ENCODE data around the gene SFXN3. TPM values are rescaled to one million over a fixed set of nuclear protein-coding genes. Genes with fewer than 3 reads are reported as not detected.

The SFXN3 gene
- total and polyA plus RNA-seq, 2 of the 13 experiments (the other 11 are each of a cell fraction or from before 2014, with no cell fraction given): 16.8 to 71.5 TPM

DNA sequence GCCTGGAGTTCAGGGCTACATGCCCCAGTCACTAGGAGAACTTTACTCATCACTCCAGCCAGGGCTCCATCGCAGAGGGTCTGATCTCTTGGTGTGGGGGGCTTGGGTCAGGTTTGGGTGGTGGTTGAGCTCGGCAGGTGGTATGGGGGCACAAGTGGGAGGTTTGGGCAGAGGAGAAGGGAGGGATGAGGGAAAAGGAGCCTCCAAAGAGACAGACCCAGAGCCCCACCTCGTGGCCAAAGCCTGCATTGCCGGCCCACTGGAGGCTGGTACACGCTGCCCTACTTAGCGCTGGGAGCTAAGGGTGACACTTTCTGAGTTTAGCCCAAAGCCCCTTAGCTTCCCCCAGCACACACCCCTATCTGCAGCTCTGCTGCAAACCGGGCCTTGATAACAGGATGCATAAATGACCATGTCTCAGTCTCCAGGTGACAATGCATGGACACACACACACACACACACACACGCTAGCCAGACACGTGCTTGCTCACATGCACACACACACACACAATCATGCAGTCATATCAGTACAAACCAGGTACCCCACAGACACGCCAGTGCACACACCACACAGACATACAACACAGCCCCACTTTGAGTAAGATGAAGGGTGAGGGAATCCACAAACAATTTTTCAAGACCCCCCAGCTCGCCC is 16.7 kb upstream of the SFXN3 start (continued):
- TF ChIP-seq, protein P1, sequence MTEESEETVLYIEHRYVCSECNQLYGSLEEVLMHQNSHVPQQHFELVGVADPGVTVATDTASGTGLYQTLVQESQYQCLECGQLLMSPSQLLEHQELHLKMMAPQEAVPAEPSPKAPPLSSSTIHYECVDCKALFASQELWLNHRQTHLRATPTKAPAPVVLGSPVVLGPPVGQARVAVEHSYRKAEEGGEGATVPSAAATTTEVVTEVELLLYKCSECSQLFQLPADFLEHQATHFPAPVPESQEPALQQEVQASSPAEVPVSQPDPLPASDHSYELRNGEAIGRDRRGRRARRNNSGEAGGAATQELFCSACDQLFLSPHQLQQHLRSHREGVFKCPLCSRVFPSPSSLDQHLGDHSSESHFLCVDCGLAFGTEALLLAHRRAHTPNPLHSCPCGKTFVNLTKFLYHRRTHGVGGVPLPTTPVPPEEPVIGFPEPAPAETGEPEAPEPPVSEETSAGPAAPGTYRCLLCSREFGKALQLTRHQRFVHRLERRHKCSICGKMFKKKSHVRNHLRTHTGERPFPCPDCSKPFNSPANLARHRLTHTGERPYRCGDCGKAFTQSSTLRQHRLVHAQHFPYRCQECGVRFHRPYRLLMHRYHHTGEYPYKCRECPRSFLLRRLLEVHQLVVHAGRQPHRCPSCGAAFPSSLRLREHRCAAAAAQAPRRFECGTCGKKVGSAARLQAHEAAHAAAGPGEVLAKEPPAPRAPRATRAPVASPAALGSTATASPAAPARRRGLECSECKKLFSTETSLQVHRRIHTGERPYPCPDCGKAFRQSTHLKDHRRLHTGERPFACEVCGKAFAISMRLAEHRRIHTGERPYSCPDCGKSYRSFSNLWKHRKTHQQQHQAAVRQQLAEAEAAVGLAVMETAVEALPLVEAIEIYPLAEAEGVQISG (CRISPR knock-in tag; IDR thresholded peaks at IDR 0.05): 0 out of 2 replicates have a peak, but pooled peaks have one; percentile 20
- TF ChIP-seq SSRP1 (CRISPR knock-in tag; IDR thresholded peaks at IDR 0.05): no peak
- no peak for TF ChIP-seq PCBP2 (optimal IDR thresholded peaks at IDR 0.05; ENCODE audit: low read depth, low read length, poor library complexity, severe bottlenecking)
- TF ChIP-seq, protein P2, sequence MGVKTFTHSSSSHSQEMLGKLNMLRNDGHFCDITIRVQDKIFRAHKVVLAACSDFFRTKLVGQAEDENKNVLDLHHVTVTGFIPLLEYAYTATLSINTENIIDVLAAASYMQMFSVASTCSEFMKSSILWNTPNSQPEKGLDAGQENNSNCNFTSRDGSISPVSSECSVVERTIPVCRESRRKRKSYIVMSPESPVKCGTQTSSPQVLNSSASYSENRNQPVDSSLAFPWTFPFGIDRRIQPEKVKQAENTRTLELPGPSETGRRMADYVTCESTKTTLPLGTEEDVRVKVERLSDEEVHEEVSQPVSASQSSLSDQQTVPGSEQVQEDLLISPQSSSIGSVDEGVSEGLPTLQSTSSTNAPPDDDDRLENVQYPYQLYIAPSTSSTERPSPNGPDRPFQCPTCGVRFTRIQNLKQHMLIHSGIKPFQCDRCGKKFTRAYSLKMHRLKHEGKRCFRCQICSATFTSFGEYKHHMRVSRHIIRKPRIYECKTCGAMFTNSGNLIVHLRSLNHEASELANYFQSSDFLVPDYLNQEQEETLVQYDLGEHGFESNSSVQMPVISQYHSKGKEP (CRISPR knock-in tag; IDR thresholded peaks at IDR 0.05): no peak
- peak; percentile 41; the same call in 1 of the 2 replicates for TF ChIP-seq CBX5 (CRISPR knock-in tag; IDR thresholded peaks at IDR 0.05; ENCODE audit: borderline replicate concordance)
- TF ChIP-seq AGO2 (optimal IDR thresholded peaks at IDR 0.05; ENCODE audit: low read depth, low read length): no peak
- TF ChIP-seq, protein P3, sequence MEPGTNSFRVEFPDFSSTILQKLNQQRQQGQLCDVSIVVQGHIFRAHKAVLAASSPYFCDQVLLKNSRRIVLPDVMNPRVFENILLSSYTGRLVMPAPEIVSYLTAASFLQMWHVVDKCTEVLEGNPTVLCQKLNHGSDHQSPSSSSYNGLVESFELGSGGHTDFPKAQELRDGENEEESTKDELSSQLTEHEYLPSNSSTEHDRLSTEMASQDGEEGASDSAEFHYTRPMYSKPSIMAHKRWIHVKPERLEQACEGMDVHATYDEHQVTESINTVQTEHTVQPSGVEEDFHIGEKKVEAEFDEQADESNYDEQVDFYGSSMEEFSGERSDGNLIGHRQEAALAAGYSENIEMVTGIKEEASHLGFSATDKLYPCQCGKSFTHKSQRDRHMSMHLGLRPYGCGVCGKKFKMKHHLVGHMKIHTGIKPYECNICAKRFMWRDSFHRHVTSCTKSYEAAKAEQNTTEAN (CRISPR knock-in tag; conservative IDR thresholded peaks at IDR 0.05): no peak
- no peak for TF ChIP-seq HHEX (CRISPR knock-in tag; IDR thresholded peaks at IDR 0.05)
- TF ChIP-seq CEBPB (IDR thresholded peaks at IDR 0.05; ENCODE audit: borderline replicate concordance, low read depth, low read length): no peak
- TF ChIP-seq, protein P4, sequence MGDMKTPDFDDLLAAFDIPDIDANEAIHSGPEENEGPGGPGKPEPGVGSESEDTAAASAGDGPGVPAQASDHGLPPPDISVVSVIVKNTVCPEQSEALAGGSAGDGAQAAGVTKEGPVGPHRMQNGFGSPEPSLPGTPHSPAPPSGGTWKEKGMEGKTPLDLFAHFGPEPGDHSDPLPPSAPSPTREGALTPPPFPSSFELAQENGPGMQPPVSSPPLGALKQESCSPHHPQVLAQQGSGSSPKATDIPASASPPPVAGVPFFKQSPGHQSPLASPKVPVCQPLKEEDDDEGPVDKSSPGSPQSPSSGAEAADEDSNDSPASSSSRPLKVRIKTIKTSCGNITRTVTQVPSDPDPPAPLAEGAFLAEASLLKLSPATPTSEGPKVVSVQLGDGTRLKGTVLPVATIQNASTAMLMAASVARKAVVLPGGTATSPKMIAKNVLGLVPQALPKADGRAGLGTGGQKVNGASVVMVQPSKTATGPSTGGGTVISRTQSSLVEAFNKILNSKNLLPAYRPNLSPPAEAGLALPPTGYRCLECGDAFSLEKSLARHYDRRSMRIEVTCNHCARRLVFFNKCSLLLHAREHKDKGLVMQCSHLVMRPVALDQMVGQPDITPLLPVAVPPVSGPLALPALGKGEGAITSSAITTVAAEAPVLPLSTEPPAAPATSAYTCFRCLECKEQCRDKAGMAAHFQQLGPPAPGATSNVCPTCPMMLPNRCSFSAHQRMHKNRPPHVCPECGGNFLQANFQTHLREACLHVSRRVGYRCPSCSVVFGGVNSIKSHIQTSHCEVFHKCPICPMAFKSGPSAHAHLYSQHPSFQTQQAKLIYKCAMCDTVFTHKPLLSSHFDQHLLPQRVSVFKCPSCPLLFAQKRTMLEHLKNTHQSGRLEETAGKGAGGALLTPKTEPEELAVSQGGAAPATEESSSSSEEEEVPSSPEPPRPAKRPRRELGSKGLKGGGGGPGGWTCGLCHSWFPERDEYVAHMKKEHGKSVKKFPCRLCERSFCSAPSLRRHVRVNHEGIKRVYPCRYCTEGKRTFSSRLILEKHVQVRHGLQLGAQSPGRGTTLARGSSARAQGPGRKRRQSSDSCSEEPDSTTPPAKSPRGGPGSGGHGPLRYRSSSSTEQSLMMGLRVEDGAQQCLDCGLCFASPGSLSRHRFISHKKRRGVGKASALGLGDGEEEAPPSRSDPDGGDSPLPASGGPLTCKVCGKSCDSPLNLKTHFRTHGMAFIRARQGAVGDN (CRISPR knock-in tag; IDR thresholded peaks at IDR 0.05): peak; percentile 44
- no peak for TF ChIP-seq ZMYM3 (CRISPR knock-in tag; IDR thresholded peaks at IDR 0.05)
- TF ChIP-seq, protein P5, sequence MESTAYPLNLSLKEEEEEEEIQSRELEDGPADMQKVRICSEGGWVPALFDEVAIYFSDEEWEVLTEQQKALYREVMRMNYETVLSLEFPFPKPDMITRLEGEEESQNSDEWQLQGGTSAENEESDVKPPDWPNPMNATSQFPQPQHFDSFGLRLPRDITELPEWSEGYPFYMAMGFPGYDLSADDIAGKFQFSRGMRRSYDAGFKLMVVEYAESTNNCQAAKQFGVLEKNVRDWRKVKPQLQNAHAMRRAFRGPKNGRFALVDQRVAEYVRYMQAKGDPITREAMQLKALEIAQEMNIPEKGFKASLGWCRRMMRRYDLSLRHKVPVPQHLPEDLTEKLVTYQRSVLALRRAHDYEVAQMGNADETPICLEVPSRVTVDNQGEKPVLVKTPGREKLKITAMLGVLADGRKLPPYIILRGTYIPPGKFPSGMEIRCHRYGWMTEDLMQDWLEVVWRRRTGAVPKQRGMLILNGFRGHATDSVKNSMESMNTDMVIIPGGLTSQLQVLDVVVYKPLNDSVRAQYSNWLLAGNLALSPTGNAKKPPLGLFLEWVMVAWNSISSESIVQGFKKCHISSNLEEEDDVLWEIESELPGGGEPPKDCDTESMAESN (CRISPR knock-in tag; conservative IDR thresholded peaks at IDR 0.05): no peak
- TF ChIP-seq, protein P6, sequence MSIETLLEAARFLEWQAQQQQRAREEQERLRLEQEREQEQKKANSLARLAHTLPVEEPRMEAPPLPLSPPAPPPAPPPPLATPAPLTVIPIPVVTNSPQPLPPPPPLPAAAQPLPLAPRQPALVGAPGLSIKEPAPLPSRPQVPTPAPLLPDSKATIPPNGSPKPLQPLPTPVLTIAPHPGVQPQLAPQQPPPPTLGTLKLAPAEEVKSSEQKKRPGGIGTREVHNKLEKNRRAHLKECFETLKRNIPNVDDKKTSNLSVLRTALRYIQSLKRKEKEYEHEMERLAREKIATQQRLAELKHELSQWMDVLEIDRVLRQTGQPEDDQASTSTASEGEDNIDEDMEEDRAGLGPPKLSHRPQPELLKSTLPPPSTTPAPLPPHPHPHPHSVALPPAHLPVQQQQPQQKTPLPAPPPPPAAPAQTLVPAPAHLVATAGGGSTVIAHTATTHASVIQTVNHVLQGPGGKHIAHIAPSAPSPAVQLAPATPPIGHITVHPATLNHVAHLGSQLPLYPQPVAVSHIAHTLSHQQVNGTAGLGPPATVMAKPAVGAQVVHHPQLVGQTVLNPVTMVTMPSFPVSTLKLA (IDR thresholded peaks at IDR 0.05): peak; percentile 60; the same call in 1 of the 2 replicates
